IMR-90 (cell line): ENCODE measurements around the gene SLIT3. TPM values are rescaled to one million over a fixed set of nuclear protein-coding genes. Genes with fewer than 3 reads are reported as not detected.

Source experiments
- ATAC-seq: fragments of 200-7000 bp; cut with Tn5 transposase; 2 replicates; pipeline ENCODE4 v1.9.1; 2020; ENCODE audit warnings: low read depth, mild to moderate bottlenecking, moderate library complexity
- BruUV-seq: library from RNA; stranded (reverse); fragments of 400-500 nt; replicated peaks from 2 replicates; lab custom pipeline; 2021; lab: Mats Ljungman, UMichigan
- CTCF ChIA-PET: fragments of 300-600 bp; formaldehyde crosslinking; extraction: SDS; loops from one replicate; lab custom pipeline; 2021; ENCODE audit warnings: antibody characterized with exemption; lab: Yijun Ruan, JAX
- POLR2A ChIA-PET: fragments of 300-600 bp; sonication (Branson Sonifier 250); formaldehyde crosslinking; loops from one replicate; lab custom pipeline; 2022; ENCODE audit warnings: antibody characterized with exemption; ENCODE audit not compliant: unreplicated experiment; lab: Charles Lee
- DNase-seq: peaks from one replicate; pipeline ENCODE4 v3.0.0; 2013
- H2AFZ ChIP-seq: replicated peaks from 2 replicates; pipeline ENCODE3; 2013; ENCODE audit warnings: low read length, mild to moderate bottlenecking; ENCODE audit not compliant: poor library complexity
- H2AK5ac ChIP-seq: 2 replicates; pipeline ENCODE4 v1.6.1; 2013; ENCODE audit warnings: low read depth, low read length, inconsistent platforms
- H2AK9ac ChIP-seq: replicated peaks from 2 replicates; pipeline ENCODE3; 2013; ENCODE audit warnings: mild to moderate bottlenecking, low read depth, low read length, moderate library complexity; ENCODE audit not compliant: poor library complexity
- H2BK120ac ChIP-seq: 2 replicates; pipeline ENCODE4 v1.6.1; 2013; ENCODE audit warnings: low read depth, low read length, inconsistent platforms
- H2BK15ac ChIP-seq: 3 replicates; pipeline ENCODE4 v1.6.1; 2013; ENCODE audit warnings: low read depth, low read length, inconsistent platforms
- H2BK20ac ChIP-seq: 2 replicates; pipeline ENCODE4 v1.6.1; 2013; ENCODE audit warnings: low read depth, mild to moderate bottlenecking, inconsistent platforms, low read length, moderate library complexity
- H2BK5ac ChIP-seq: 2 replicates; pipeline ENCODE4 v1.6.1; 2013; ENCODE audit warnings: mild to moderate bottlenecking, low read depth, low read length, inconsistent platforms; ENCODE audit not compliant: poor library complexity, severe bottlenecking
- H3K14ac ChIP-seq: replicated peaks from 2 replicates; pipeline ENCODE4 v1.6.1; 2013; ENCODE audit warnings: low read depth, low read length, inconsistent platforms
- H3K18ac ChIP-seq: 2 replicates; pipeline ENCODE4 v1.6.1; 2013; ENCODE audit warnings: low read depth, low read length, control low read depth
- H3K23ac ChIP-seq: 2 replicates; pipeline ENCODE4 v1.6.1; 2013; ENCODE audit warnings: low read depth, low read length, inconsistent platforms
- H3K27ac ChIP-seq: 2 replicates; pipeline ENCODE4 v1.5.1; 2013; ENCODE audit warnings: mild to moderate bottlenecking, control low read depth, low read length; ENCODE audit not compliant: insufficient read depth
- H3K27me3 ChIP-seq: 2 replicates; pipeline ENCODE4 v1.6.1; 2013; ENCODE audit warnings: low read length; ENCODE audit not compliant: control insufficient read depth, insufficient read depth
- H3K36me3 ChIP-seq: 2 replicates; pipeline ENCODE4 v1.6.1; 2013; ENCODE audit warnings: low read length, mixed read lengths; ENCODE audit not compliant: control insufficient read depth, insufficient read depth
- H3K4ac ChIP-seq: 2 replicates; pipeline ENCODE4 v1.6.1; 2013; ENCODE audit warnings: low read depth, low read length, inconsistent platforms
- H3K4me1 ChIP-seq: 2 replicates; pipeline ENCODE4 v1.6.1; 2013; ENCODE audit warnings: low read length, mixed read lengths; ENCODE audit not compliant: control insufficient read depth, insufficient read depth
- H3K4me2 ChIP-seq: 2 replicates; pipeline ENCODE4 v1.6.1; 2013; ENCODE audit warnings: low read depth, mild to moderate bottlenecking, control low read depth, low read length, moderate library complexity
- H3K4me3 ChIP-seq: 2 replicates; pipeline ENCODE4 v1.5.1; 2013; ENCODE audit warnings: low read depth, mild to moderate bottlenecking, control low read depth, low read length, moderate library complexity; ENCODE audit not compliant: insufficient read depth
- H3K56ac ChIP-seq: 2 replicates; pipeline ENCODE4 v1.6.1; 2013; ENCODE audit warnings: low read length, inconsistent platforms; ENCODE audit not compliant: insufficient read depth; ENCODE audit errors: extremely low read depth
- H3K79me1 ChIP-seq, 2 experiments: 2 replicates each; pipeline ENCODE4 v1.6.1; 2013; ENCODE audit warnings: low read length in 2 of 2, inconsistent platforms in 1 of 2, low read depth in 1 of 2
- H3K9ac ChIP-seq: 2 replicates; pipeline ENCODE4 v1.6.1; 2013; ENCODE audit warnings: low read depth, low read length, control low read depth
- H3K9me1 ChIP-seq: 2 replicates; pipeline ENCODE4 v1.6.1; 2013; ENCODE audit warnings: low read length, inconsistent platforms; ENCODE audit not compliant: insufficient read depth
- H3K9me3 ChIP-seq: 2 replicates; pipeline ENCODE4 v1.6.1; 2013; ENCODE audit warnings: low read length; ENCODE audit not compliant: control insufficient read depth, insufficient read depth
- H4K20me1 ChIP-seq: 2 replicates; pipeline ENCODE4 v1.6.1; 2013; ENCODE audit warnings: low read length, inconsistent platforms; ENCODE audit not compliant: insufficient read depth
- H4K5ac ChIP-seq: 2 replicates; pipeline ENCODE4 v1.6.1; 2013; ENCODE audit warnings: mild to moderate bottlenecking, low read depth, low read length, control low read depth
- H4K8ac ChIP-seq, 2 experiments: 2 replicates each; pipeline ENCODE4 v1.6.1; 2013; ENCODE audit warnings: low read depth in 2 of 2, low read length in 2 of 2, control low read depth in 1 of 2, inconsistent platforms in 1 of 2
- H4K91ac ChIP-seq: 2 replicates; pipeline ENCODE4 v1.6.1; 2013; ENCODE audit warnings: low read depth, low read length, inconsistent platforms; ENCODE audit not compliant: insufficient read depth
- BHLHE40 ChIP-seq: fragments of 150-350 bp; IDR thresholded peaks from 2 replicates; pipeline ENCODE4 v1.6.1; 2016; ENCODE audit warnings: mild to moderate bottlenecking, low read depth, low read length
- CEBPB ChIP-seq: IDR thresholded peaks from 2 replicates; pipeline ENCODE4 v1.6.1; 2012; ENCODE audit warnings: low read depth, low read length, improper control_type of control experiment
- CHD1 ChIP-seq: IDR thresholded peaks from 2 replicates; pipeline ENCODE4 v1.6.1; 2012; ENCODE audit warnings: low read depth, low read length, improper control_type of control experiment
- FOS ChIP-seq: fragments of 150-350 bp; IDR thresholded peaks from 2 replicates; pipeline ENCODE4 v1.6.1; 2016; ENCODE audit warnings: low read depth, low read length
- MAZ ChIP-seq: IDR thresholded peaks from 2 replicates; pipeline ENCODE4 v1.6.1; 2012; ENCODE audit warnings: low read depth, mild to moderate bottlenecking, low read length, improper control_type of control experiment, moderate library complexity, borderline replicate concordance
- MXI1 ChIP-seq: IDR thresholded peaks from 2 replicates; pipeline ENCODE4 v1.6.1; 2012; ENCODE audit warnings: low read depth, mild to moderate bottlenecking, low read length, moderate library complexity, borderline replicate concordance
- NFE2L2 ChIP-seq: fragments of 150-350 bp; IDR thresholded peaks from 2 replicates; pipeline ENCODE4 v1.6.1; 2016; ENCODE audit warnings: low read depth, mild to moderate bottlenecking, low read length
- POLR2A ChIP-seq: IDR thresholded peaks from 2 replicates; pipeline ENCODE4 v1.6.1; 2012; ENCODE audit warnings: mild to moderate bottlenecking, low read depth, low read length
- RAD21 ChIP-seq: IDR thresholded peaks from 2 replicates; pipeline ENCODE4 v1.6.1; 2012; ENCODE audit warnings: low read length, improper control_type of control experiment
- RCOR1 ChIP-seq: IDR thresholded peaks from 2 replicates; pipeline ENCODE4 v1.6.1; 2012; ENCODE audit warnings: mild to moderate bottlenecking, low read length, improper control_type of control experiment; ENCODE audit not compliant: insufficient replicate concordance
- SMC3 ChIP-seq: fragments of 150-350 bp; IDR thresholded peaks from 2 replicates; pipeline ENCODE4 v1.6.1; 2016; ENCODE audit warnings: low read depth, mild to moderate bottlenecking, antibody characterized with exemption, low read length, moderate library complexity
- USF2 ChIP-seq: fragments of 150-350 bp; IDR thresholded peaks from 2 replicates; pipeline ENCODE4 v1.6.1; 2017; ENCODE audit warnings: mild to moderate bottlenecking, antibody characterized with exemption, low read length, low read depth
- WGBS, 2 experiments: methylation state at CpG; one replicate each; pipeline versions ENCODE4 v1.1.5 to v1.1.7; 2013; ENCODE audit warnings: missing lambda C conversion rate in 2 of 2; ENCODE audit not compliant: insufficient read length in 1 of 2; ENCODE audit errors: extremely low coverage in 2 of 2; 5-methylcytosine and 5-hydroxymethylcytosine counted together
- dilution Hi-C: fragments of 300-500 bp; cut with HindIII; formaldehyde crosslinking; loops from one replicate; pipeline ENCODE4 v1.14.3; 2018; ENCODE audit warnings: low sequenced_read_pairs; ENCODE audit not compliant: unreplicated experiment
- in situ Hi-C: fragments of 300-500 bp; cut with MboI; formaldehyde crosslinking; loops from 3 replicates; pipeline ENCODE4 v1.14.3; 2019; ENCODE audit warnings: low sequenced_read_pairs, inconsistent platforms, mixed read lengths
- intact Hi-C: fragments of 100-400 bp; cut with micrococcal nuclease; formaldehyde crosslinking; loops from 2 replicates; pipeline ENCODE4 v1.10.0; 2022
- polyA plus RNA-seq, 3 experiments: library from polyadenylated mRNA; depleted of rRNA; stranded (reverse); fragments of >200 nt; gene quantifications; 2 replicates each; pipeline ENCODE4 v1.2.3, GENCODE V29; 2012; ENCODE audit warnings: low replicate concordance in 1 of 3
- total RNA-seq: library from RNA; depleted of rRNA; stranded (reverse); fragments of >200 nt; gene quantifications from 2 replicates; pipeline ENCODE4 v1.2.3, GENCODE V29; 2012
- TF ChIP-seq, protein P1 (sequence below): fragments of 150-350 bp; IDR thresholded peaks from 2 replicates; pipeline ENCODE4 v1.6.1; 2016; ENCODE audit warnings: low read depth, mild to moderate bottlenecking, low read length, moderate library complexity, borderline replicate concordance
- TF ChIP-seq, protein P2 (sequence below): conservative IDR thresholded peaks from 2 replicates; pipeline ENCODE4 v1.5.1; 2012; ENCODE audit warnings: mild to moderate bottlenecking, low read depth, low read length, improper control_type of control experiment

SLIT3 gene
- total and polyA plus RNA-seq, 2 of the 4 experiments (the other 2 are of a cell fraction), result 0.18 to 0.50 TPM

- dilution Hi-C loops, result no loop called here
These were observed 212.8 kb downstream of the SLIT3 start for GRCh38 chr5:169088028-169088725.

More at GRCh38 chr5:169088028-169088725, 212.8 kb downstream of the SLIT3 start:
- Histone ChIP-seq H2AK9ac (no peak overlapping the region), H4K20me1 (no peaks in the 10 kb centered on the region), H2AFZ (no peak overlapping the region), H3K4me2 (no peak overlapping the region), H2BK20ac (no peak overlapping the region), H4K8ac (no peak overlapping the region), H4K5ac (no peak overlapping the region), H3K27me3 (no peaks in the 10 kb centered on the region), H3K4me3 (no peak overlapping the region), H3K23ac (no peak overlapping the region), H3K9me3 (peaks cover 11% of the 10 kb centered on the region), H2BK15ac (no peak overlapping the region), H3K27ac (no peak overlapping the region), H2AK5ac (no peak overlapping the region), H3K14ac (no peak overlapping the region), H3K4ac (no peak overlapping the region), H3K36me3 (no peaks in the 10 kb centered on the region), H3K9me1 (no peaks in the 10 kb centered on the region), H2BK5ac (no peak overlapping the region), H4K91ac (no peak overlapping the region), H2BK120ac (no peak overlapping the region), H3K79me1 (no peaks in the 10 kb centered on the region), H3K18ac (no peak overlapping the region), H3K4me1 (no peaks in the 10 kb centered on the region), H3K56ac (no peak overlapping the region), H3K9ac (no peak overlapping the region)
- WGBS, 2 experiments, result 74% methylated on average over 6 of the region's 11 CpGs; no CpG with 5 or more reads in 1 of the 2 experiments
- TF ChIP-seq CHD1 (no peak), MXI1 (no peak), BHLHE40 (no peak), CEBPB (no peak), MAZ (no peak), FOS (no peak), SMC3 (no peak), USF2 (no peak), RAD21 (no peak), NFE2L2 (no peak), RCOR1 (no peak), POLR2A (no peak)
- TF ChIP-seq, protein P1, sequence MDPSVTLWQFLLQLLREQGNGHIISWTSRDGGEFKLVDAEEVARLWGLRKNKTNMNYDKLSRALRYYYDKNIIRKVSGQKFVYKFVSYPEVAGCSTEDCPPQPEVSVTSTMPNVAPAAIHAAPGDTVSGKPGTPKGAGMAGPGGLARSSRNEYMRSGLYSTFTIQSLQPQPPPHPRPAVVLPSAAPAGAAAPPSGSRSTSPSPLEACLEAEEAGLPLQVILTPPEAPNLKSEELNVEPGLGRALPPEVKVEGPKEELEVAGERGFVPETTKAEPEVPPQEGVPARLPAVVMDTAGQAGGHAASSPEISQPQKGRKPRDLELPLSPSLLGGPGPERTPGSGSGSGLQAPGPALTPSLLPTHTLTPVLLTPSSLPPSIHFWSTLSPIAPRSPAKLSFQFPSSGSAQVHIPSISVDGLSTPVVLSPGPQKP, result no peak
- TF ChIP-seq, protein P2, sequence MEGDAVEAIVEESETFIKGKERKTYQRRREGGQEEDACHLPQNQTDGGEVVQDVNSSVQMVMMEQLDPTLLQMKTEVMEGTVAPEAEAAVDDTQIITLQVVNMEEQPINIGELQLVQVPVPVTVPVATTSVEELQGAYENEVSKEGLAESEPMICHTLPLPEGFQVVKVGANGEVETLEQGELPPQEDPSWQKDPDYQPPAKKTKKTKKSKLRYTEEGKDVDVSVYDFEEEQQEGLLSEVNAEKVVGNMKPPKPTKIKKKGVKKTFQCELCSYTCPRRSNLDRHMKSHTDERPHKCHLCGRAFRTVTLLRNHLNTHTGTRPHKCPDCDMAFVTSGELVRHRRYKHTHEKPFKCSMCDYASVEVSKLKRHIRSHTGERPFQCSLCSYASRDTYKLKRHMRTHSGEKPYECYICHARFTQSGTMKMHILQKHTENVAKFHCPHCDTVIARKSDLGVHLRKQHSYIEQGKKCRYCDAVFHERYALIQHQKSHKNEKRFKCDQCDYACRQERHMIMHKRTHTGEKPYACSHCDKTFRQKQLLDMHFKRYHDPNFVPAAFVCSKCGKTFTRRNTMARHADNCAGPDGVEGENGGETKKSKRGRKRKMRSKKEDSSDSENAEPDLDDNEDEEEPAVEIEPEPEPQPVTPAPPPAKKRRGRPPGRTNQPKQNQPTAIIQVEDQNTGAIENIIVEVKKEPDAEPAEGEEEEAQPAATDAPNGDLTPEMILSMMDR, result no peak
- no peak for DNase-seq
- ChIA-PET POLR2A (no interaction called here), CTCF (no interaction called here)
- in situ Hi-C loops (no loop called here), intact Hi-C loops (no loop called here)
- no TSS peak for BruUV-seq
- no peak for ATAC-seq
